Measurements from ENCODE around the gene CEP112.

- TF ChIP-seq CTCF (IDR thresholded peaks at IDR 0.05; ENCODE audit: insufficient read depth, low read length, poor library complexity, severe bottlenecking): no peak
- no peak for TF ChIP-seq EZH2phosphoT487 (conservative IDR thresholded peaks at IDR 0.05; ENCODE audit: low read length)
Measured at GRCh38 chr17:65867014-65867413, 324.9 kb downstream of the CEP112 start.

Data from SU-DHL-6 (cell line).